SU-DHL-6 (cell line): ENCODE measurements around the gene WNT11.
A peak's percentile ranks its signal among the peaks of the same experiment; 100 is the strongest.

Experiments used
- EZH2phosphoT487 ChIP-seq: fragments of 200-600 bp; sonication (generic), shearing (Covaris generic); conservative IDR thresholded peaks from 2 replicates; pipeline ENCODE4 v1.6.1; 2018; ENCODE audit warnings: mild to moderate bottlenecking, antibody characterized with exemption, low read length, moderate library complexity, mixed read lengths
- TF ChIP-seq, protein P1 (sequence below): fragments of 200-600 bp; sonication (generic); IDR thresholded peaks from one replicate; pipeline ENCODE4 v1.5.1; 2017; ENCODE audit warnings: antibody characterized with exemption, mild to moderate bottlenecking, low read length, moderate library complexity; ENCODE audit not compliant: insufficient read depth, poor library complexity, severe bottlenecking

DNA sequence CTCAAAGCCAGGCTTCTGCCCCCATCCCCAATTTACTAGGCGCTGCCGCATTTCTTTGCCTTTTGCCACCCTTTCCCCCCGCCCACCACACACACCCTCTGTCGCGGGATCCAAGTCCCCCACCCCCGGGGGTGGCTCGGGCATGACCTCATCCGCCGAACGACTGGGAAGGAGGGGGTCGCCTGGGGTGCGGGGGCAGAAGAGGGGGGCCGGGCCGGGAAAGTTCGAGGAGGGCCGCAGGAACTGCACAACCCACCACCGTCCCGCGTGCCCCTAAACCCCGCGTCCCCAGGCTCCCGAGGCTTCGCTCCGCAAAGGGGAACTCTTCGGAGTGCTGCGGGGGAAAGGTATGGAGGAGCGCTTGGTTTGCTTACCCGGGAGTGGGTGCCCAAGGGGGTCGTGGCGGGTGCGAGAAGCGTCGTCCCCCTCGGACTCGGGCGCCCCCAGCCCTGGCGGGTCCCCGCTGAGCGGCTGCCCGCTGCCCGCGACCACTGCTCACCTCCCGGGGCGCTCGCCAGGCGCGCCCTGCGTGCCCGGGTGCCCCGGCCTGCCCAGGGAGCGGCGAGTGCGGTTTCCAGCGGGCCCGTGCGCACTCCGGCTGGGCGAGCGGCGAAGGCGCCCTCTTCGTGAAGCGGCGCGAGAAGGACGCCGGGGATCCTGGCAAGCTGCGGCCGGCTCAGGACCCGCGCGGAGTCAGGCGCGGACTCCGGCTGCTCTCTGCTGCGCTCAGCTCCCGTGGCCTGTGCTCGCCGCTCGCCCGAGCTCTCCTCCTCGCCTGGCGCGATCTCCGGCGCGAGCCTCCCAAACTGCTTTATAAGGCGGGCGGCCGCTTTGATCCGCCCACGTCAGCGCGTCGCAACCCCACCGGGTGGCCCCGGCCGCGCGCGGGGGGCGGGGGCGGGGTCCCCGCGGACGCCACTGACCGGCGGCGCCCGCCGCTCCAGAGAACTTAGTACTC is 4.0 kb upstream of the WNT11 start:
- TF ChIP-seq, protein P1, sequence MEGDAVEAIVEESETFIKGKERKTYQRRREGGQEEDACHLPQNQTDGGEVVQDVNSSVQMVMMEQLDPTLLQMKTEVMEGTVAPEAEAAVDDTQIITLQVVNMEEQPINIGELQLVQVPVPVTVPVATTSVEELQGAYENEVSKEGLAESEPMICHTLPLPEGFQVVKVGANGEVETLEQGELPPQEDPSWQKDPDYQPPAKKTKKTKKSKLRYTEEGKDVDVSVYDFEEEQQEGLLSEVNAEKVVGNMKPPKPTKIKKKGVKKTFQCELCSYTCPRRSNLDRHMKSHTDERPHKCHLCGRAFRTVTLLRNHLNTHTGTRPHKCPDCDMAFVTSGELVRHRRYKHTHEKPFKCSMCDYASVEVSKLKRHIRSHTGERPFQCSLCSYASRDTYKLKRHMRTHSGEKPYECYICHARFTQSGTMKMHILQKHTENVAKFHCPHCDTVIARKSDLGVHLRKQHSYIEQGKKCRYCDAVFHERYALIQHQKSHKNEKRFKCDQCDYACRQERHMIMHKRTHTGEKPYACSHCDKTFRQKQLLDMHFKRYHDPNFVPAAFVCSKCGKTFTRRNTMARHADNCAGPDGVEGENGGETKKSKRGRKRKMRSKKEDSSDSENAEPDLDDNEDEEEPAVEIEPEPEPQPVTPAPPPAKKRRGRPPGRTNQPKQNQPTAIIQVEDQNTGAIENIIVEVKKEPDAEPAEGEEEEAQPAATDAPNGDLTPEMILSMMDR = no peak
- 0 out of 2 replicates have a peak, but pooled peaks have one; percentile 6 for TF ChIP-seq EZH2phosphoT487
